Body of pancreas (tissue), 4 donors: ENCODE results near the gene TCAP. TPM values are rescaled to one million over a fixed set of nuclear protein-coding genes. Genes with fewer than 3 reads are reported as not detected.

Experiments
- ATAC-seq: fragments of 150-250 bp; one replicate; pipeline ENCODE4 v1.9.1; 2016
- DNase-seq, 4 donors: peaks; one replicate each; pipeline ENCODE4 v3.0.0-alpha.2; 2019
- H3K27ac ChIP-seq, 4 donors: fragments of 200-600 bp; sonication (generic); 1 replicate in 3 of 4; 2 replicates in 1 of 4; pipeline versions ENCODE4 v1.5.1 to v1.6.1; 2016 to 2019; ENCODE audit warnings: mild to moderate bottlenecking in 1 of 4, mixed read lengths in 1 of 4, moderate library complexity in 1 of 4
- H3K27me3 ChIP-seq, 2 donors: fragments of 200-600 bp; sonication (generic); one replicate each; pipeline ENCODE4 v1.6.0; 2016; ENCODE audit warnings: mild to moderate bottlenecking in 1 of 2
- H3K36me3 ChIP-seq, 2 donors: fragments of 200-600 bp; sonication (generic); replicated peaks in 1 of 2; 2 replicates each; pipeline ENCODE4 v1.5.1; 2016; ENCODE audit warnings: low read depth in 2 of 2; ENCODE audit not compliant: insufficient read depth in 1 of 2
- H3K4me1 ChIP-seq: fragments of 200-600 bp; sonication (generic); one replicate; pipeline ENCODE4 v1.6.0; 2016
- H3K4me3 ChIP-seq, 2 donors: fragments of 200-600 bp; sonication (generic); 1 replicate in 1 of 2; 2 replicates in 1 of 2; pipeline ENCODE4 v1.5.1; 2016 to 2019
- H3K9me3 ChIP-seq, 3 donors: fragments of 200-600 bp; sonication (generic); 1 replicate in 2 of 3; 2 replicates in 1 of 3; pipeline ENCODE4 v1.5.1; 2016
- POLR2A ChIP-seq, 3 donors: fragments of 450-650 bp; IDR thresholded peaks; one replicate each; pipeline ENCODE4 v1.6.1; 2016; ENCODE audit warnings: antibody characterized with exemption in 3 of 3, mild to moderate bottlenecking in 2 of 3
- WGBS, 2 donors: methylation state at CpG; one replicate each; pipeline ENCODE4 v1.1.5; 2017; 5-methylcytosine and 5-hydroxymethylcytosine counted together
- intact Hi-C: fragments of 100-400 bp; cut with DNase I; formaldehyde crosslinking; loops from one replicate; pipeline ENCODE4 v1.15.1; 2023
- total RNA-seq, 2 donors: library from RNA; depleted of rRNA; stranded (reverse); fragments of >200 nt; gene quantifications; one replicate each; pipeline ENCODE4 v1.1.0, GENCODE V29; 2016
- TF ChIP-seq, protein P1 (sequence below), 7 experiments: fragments of 450-650 bp in 4 of 7; fragments of 200-600 bp in 3 of 7; sonication (generic) in 3 of 7; IDR thresholded peaks; one replicate each; pipeline ENCODE4 v1.5.1; 2016 to 2019; ENCODE audit warnings: antibody characterized with exemption in 7 of 7

The TCAP gene
- total RNA-seq, 2 donors from 2014 or later, result 0.26 TPM; not detected in 1

DNA sequence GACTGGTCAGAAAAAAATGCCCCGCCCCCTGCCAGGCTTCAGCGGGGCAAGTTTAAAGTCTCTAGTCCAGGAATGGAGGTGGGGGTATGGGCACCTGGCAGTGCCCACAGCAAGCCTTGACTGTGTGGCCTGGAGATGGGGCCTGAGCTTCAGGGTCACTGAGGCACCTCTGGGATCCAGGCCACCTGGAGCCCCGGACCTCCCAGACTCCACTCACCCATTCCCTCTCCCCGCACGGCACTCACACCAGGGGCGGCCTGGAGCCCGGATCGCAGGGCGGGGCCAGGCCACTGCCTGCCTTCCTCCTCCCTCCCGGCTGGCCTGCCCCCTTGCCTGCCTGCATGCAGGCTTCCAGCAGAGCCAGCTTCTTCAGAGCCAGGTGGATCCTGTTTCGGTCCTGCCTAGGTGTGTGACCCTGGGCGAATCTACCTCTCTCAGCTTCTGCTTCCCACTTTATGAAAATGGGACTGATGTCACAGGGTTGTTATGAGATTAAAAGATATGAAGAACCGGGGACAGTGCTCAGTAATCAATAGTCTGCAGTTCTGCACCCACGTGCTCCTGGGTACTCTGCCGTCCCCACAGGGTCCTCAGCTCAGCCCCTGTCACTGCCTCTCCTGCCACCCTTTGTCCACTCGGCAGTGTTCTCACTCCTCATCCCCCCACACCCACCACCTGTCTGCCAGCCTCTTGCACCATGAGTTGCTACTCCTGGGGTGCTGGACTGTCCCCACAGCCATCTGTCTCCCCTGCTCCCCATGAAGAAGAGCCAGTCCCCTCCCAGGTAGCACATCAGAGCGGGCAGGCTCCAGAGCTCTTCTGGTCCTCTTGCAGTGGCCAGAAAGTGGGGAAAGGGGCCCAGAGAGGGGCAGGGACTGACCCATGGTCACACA lies 1.2 kb upstream of the TCAP start:
- Histone ChIP-seq H3K36me3 (peaks cover 0 to 6% of the 10 kb centered on the region in 2 donors), H3K4me3 (no peak overlapping the region), H3K27ac (no peak overlapping the region), H3K4me1 (peaks cover 24% of the 10 kb centered on the region), H3K27me3 (no peaks in the 10 kb centered on the region), H3K9me3 (no peaks in the 10 kb centered on the region)
- TF ChIP-seq, protein P1, sequence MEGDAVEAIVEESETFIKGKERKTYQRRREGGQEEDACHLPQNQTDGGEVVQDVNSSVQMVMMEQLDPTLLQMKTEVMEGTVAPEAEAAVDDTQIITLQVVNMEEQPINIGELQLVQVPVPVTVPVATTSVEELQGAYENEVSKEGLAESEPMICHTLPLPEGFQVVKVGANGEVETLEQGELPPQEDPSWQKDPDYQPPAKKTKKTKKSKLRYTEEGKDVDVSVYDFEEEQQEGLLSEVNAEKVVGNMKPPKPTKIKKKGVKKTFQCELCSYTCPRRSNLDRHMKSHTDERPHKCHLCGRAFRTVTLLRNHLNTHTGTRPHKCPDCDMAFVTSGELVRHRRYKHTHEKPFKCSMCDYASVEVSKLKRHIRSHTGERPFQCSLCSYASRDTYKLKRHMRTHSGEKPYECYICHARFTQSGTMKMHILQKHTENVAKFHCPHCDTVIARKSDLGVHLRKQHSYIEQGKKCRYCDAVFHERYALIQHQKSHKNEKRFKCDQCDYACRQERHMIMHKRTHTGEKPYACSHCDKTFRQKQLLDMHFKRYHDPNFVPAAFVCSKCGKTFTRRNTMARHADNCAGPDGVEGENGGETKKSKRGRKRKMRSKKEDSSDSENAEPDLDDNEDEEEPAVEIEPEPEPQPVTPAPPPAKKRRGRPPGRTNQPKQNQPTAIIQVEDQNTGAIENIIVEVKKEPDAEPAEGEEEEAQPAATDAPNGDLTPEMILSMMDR (IDR thresholded peaks at IDR 0.05), result no peak
- no peak for TF ChIP-seq POLR2A (IDR thresholded peaks at IDR 0.05)
- intact Hi-C loops, result no loop called here
- DNase-seq, result no peak
- WGBS, 2 donors, result 49 to 59% methylated on average over 7 to 12 of the region's 17 CpGs
- ATAC-seq, result no peak

DNA sequence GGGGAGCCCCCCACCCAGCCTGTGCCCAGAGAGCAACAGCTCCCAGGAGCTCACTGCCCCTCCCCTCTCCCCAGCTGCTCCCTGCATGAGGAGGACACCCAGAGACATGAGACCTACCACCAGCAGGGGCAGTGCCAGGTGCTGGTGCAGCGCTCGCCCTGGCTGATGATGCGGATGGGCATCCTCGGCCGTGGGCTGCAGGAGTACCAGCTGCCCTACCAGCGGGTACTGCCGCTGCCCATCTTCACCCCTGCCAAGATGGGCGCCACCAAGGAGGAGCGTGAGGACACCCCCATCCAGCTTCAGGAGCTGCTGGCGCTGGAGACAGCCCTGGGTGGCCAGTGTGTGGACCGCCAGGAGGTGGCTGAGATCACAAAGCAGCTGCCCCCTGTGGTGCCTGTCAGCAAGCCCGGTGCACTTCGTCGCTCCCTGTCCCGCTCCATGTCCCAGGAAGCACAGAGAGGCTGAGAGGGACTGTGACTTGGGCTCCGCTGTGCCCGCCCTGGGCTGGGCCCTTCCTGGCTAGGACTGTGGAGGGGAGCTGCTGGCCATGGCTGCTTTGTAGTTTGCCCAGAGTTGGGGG lies 584 bp downstream of the TCAP start:
- H3K36me3 ChIP-seq, result peaks cover 0 to 2% of the 10 kb centered on the region in 2 donors
- H3K9me3 ChIP-seq, result no peaks in the 10 kb centered on the region
- no peak overlapping the region for H3K4me3 ChIP-seq
- no peak overlapping the region for H3K27ac ChIP-seq
- peak in 1 of 4 donors; percentile 31 for DNase-seq
- peaks cover 24% of the 10 kb centered on the region for H3K4me1 ChIP-seq
- TF ChIP-seq, protein P1 (IDR thresholded peaks at IDR 0.05), result peak in 3 of 7 experiments; percentile 6 to 10 (median 6)
- TF ChIP-seq POLR2A (IDR thresholded peaks at IDR 0.05), result no peak
- 44% methylated on average over 17 of the region's 17 CpGs; no CpG with 5 or more reads in 1 of the 2 donors for WGBS, 2 donors
- H3K27me3 ChIP-seq, result no peaks in the 10 kb centered on the region
- ATAC-seq, result no peak
- intact Hi-C loops, result no loop called here

DNA sequence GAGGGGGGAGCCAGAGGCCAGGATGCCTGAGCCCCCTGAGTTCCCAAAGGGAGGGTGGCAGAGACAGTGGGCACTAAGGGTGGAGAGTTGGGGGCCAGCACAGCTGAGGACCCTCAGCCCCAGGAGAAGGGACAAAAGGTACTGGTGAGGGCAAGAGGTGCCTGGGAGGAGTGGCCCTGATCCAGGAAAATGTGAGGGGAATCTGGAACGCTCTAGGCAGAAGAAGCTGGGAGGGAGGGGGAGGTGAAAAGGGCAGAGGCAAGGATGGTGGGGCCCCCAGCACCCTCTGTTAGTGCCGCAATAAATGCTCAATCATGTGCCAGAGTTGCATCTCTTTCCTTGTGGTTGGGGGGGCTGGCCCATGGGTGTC lies 1.1 kb downstream of the TCAP start:
- H3K4me3 ChIP-seq, result no peak overlapping the region
- no peaks in the 10 kb centered on the region for H3K9me3 ChIP-seq
- no peak for TF ChIP-seq POLR2A (IDR thresholded peaks at IDR 0.05)
- TF ChIP-seq, protein P1 (IDR thresholded peaks at IDR 0.05), result no peak
- intact Hi-C loops, result no loop called here
- no peak overlapping the region for H3K27ac ChIP-seq
- WGBS, 2 donors, result 32 to 53% methylated on average over 2 of the region's 2 CpGs
- no peaks in the 10 kb centered on the region for H3K36me3 ChIP-seq
- ATAC-seq (no peak), DNase-seq (no peak)
- no peaks in the 10 kb centered on the region for H3K27me3 ChIP-seq
- H3K4me1 ChIP-seq, result peaks cover 25% of the 10 kb centered on the region

DNA sequence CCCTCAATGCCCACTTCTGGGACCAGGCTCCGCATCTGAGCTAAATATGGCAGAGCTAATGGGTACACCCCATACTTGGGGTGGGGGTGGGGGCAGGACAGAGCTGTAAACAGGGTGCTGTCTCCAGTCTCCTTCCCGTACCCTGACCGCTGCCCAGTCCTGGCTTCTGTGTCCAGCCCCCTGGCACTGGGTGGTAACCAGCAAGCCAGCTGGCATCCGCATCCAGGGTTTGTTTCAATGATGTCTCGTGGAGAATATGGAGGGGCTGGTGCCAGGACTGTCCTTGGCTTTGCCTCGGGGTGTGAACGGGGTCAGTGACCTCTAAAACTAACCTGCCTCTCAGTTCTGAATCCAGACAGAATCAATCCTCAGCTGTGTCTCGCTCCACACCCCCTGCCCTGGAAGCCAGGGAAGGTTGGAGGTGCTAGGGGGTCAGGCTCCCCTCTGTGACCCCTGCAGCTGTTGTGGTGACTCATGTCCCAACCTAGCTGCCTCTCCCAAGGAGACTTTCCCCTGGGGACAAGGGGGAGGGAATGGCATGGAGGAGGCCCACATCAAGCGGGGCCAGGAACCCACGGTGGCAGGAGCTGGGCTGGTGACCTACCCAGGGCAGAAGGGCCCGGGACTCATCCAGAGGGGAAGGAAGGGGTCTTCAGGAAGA lies 1.6 kb downstream of the TCAP start:
- ATAC-seq, result no peak
- Histone ChIP-seq H3K4me3 (no peak overlapping the region), H3K36me3 (no peaks in the 10 kb centered on the region), H3K4me1 (peaks cover 30% of the 10 kb centered on the region), H3K9me3 (no peaks in the 10 kb centered on the region), H3K27me3 (no peaks in the 10 kb centered on the region), H3K27ac (no peak overlapping the region)
- TF ChIP-seq, protein P1 (IDR thresholded peaks at IDR 0.05), result no peak
- TF ChIP-seq POLR2A (IDR thresholded peaks at IDR 0.05), result no peak
- no peak for DNase-seq
- WGBS, 2 donors, result 43 to 52% methylated on average over 8 to 11 of the region's 11 CpGs
- intact Hi-C loops, result no loop called here
